ENCODE data around the gene TMEM179. TPM values are rescaled to one million over a fixed set of nuclear protein-coding genes. Genes with fewer than 3 reads are reported as not detected.

TMEM179 gene
- total and polyA plus RNA-seq, 4 donors = 0.08 to 0.12 (median 0.10) TPM; not detected in 1

GRCh38 chr14:104556256-104557021 lies 48.1 kb downstream of the TMEM179 start:
- ATAC-seq (ENCODE audit: insufficient read depth, low FRiP score) (no peak), DNase-seq (peak in 1 of 3 donors; percentile 11)
- H3K4me3 ChIP-seq = no peak overlapping the region
- peaks cover 0 to 4% (median 0%) of the 10 kb centered on the region in 3 donors for H3K27me3 ChIP-seq (ENCODE audit: control insufficient read depth in 3 of 3, insufficient read depth in 3 of 3, low read length in 2 of 3)
- no peaks in the 10 kb centered on the region for H3K36me3 ChIP-seq (ENCODE audit: control insufficient read depth in 4 of 4, insufficient read depth in 4 of 4, low read length in 4 of 4)
- no peak for TF ChIP-seq CTCF (IDR thresholded peaks at IDR 0.05; ENCODE audit: control extremely low read depth, extremely low read depth)
- no peak overlapping the region for H3K9ac ChIP-seq (ENCODE audit: insufficient read depth in 1 of 2, low read length in 2 of 2)
- H3K4me1 ChIP-seq (ENCODE audit: control insufficient read depth in 5 of 5, insufficient read depth in 5 of 5, low read length in 5 of 5) = peaks cover 0 to 24% (median 7%) of the 10 kb centered on the region in 5 donors
- 70 to 82% methylated on average over 12 to 13 of the region's 13 CpGs for WGBS, 2 donors
- no peaks in the 10 kb centered on the region for H3K9me3 ChIP-seq (ENCODE audit: control insufficient read depth in 4 of 4, insufficient read depth in 3 of 4, low read length in 3 of 4)
- H3K27ac ChIP-seq (ENCODE audit: low read depth in 1 of 2, low read length in 1 of 2) = no peak overlapping the region

DNA sequence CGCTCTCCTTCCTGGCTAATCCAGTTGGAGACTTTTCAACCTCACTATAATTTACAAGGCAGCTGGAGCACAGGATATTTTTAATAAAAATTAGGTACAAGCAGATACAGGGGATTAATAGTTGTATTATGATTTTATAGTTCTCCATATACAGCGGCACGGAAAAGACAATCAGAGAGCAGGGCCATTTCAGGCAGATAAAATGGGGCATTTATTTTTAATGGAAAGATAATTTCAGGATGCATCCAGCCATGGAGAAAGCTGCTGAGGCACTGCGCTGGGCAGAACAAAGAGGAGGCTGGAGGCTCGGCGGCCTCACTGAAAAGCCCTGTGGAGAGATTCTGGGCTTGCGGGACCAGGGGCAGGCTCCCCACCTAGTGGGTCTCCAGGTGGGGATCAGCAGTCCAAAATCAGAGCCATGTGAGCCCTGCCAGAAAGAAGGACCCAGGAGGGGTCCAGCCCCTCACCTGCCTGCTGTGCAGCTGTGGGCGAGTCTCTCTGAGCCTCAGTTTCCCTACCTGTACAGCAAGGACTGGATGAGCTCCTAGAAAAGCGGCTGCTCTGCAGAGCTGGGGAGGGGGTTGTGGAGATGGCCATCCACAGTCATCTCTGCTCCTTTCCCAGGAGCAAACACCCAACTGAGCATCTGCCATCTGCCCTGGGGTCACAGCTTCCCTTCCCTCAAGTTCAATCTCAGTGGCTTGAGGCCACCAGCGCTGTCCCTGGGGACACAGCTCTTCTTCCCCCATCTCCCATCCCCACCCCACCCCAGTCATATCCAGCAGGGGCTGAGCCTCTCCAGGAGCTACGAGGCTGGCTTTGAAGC lies 48.9 kb downstream of the TMEM179 start:
- 88 to 90% methylated on average over 11 of the region's 11 CpGs for WGBS, 2 donors
- Histone ChIP-seq H3K4me3 (no peak overlapping the region), H3K4me1 (ENCODE audit: control insufficient read depth in 5 of 5, insufficient read depth in 5 of 5, low read length in 5 of 5) (peaks cover 0 to 24% (median 7%) of the 10 kb centered on the region in 5 donors), H3K9ac (ENCODE audit: insufficient read depth in 1 of 2, low read length in 2 of 2) (no peak overlapping the region), H3K9me3 (ENCODE audit: control insufficient read depth in 4 of 4, insufficient read depth in 3 of 4, low read length in 3 of 4) (no peaks in the 10 kb centered on the region), H3K27me3 (ENCODE audit: control insufficient read depth in 3 of 3, insufficient read depth in 3 of 3, low read length in 2 of 3) (peaks cover 0 to 4% (median 0%) of the 10 kb centered on the region in 3 donors), H3K27ac (ENCODE audit: low read depth in 1 of 2, low read length in 1 of 2) (no peak overlapping the region), H3K36me3 (ENCODE audit: control insufficient read depth in 4 of 4, insufficient read depth in 4 of 4, low read length in 4 of 4) (no peaks in the 10 kb centered on the region)
- ATAC-seq (ENCODE audit: insufficient read depth, low FRiP score) = no peak
- TF ChIP-seq CTCF (IDR thresholded peaks at IDR 0.05; ENCODE audit: control extremely low read depth, extremely low read depth) = no peak
- peak in 1 of 3 donors; percentile 11 for DNase-seq

DNA sequence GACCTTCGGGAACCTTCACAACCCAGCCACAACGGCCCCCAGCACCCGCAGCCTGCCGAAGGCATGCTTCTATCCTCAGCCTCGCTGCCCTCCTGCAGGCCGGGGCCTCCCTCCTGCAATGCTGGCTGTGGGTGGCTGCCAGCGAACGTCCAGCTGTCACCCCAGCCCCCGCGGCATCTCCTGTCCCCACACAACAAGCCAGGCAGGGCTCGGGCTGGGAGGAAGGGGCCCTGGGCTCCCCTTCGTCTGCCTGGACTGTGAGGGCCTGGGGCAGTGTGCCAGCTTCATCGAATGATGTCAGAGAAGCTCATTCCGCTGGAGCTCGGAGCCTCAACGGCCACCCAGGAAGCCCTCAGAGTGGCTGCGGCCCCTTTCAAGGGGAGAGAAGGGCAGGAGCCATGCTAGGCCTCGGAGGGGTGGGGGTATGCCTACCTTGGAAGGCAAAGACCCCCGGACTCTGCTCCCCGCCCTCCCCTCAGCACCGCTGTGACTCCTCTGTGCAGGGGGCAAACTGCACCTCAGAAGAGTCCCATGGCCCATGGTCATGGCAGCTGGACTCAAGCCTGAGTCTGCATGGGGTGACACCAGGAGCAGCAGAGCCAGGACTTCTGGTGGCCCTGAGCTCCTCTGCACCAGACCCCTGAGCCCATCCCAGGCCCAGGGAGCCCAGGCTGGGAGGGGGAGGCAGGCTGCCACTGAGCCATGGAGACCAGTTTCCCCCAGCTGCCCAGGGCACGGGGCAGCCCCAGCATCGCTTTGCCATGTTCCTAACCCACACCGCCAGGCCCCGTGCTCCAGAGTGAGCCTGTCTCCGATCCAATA lies 49.8 kb downstream of the TMEM179 start:
- no peaks in the 10 kb centered on the region for H3K36me3 ChIP-seq (ENCODE audit: control insufficient read depth in 4 of 4, insufficient read depth in 4 of 4, low read length in 4 of 4)
- no peak overlapping the region for H3K27ac ChIP-seq (ENCODE audit: low read depth in 1 of 2, low read length in 1 of 2)
- no peak for TF ChIP-seq CTCF (IDR thresholded peaks at IDR 0.05; ENCODE audit: control extremely low read depth, extremely low read depth)
- H3K4me1 ChIP-seq (ENCODE audit: control insufficient read depth in 5 of 5, insufficient read depth in 5 of 5, low read length in 5 of 5) = peaks cover 0 to 24% (median 5%) of the 10 kb centered on the region in 5 donors
- peaks cover 0 to 3% (median 0%) of the 10 kb centered on the region in 4 donors for H3K9me3 ChIP-seq (ENCODE audit: control insufficient read depth in 4 of 4, insufficient read depth in 3 of 4, low read length in 3 of 4)
- H3K27me3 ChIP-seq (ENCODE audit: control insufficient read depth in 3 of 3, insufficient read depth in 3 of 3, low read length in 2 of 3) = no peaks in the 10 kb centered on the region
- DNase-seq (peak; percentile 93 to 94 (median 93)), ATAC-seq (ENCODE audit: insufficient read depth, low FRiP score) (no peak)
- 60 to 66% methylated on average over 25 to 26 of the region's 26 CpGs for whole genome bisulfite sequencing, 2 donors
- no peak overlapping the region for H3K4me3 ChIP-seq
- no peak overlapping the region for H3K9ac ChIP-seq (ENCODE audit: insufficient read depth in 1 of 2, low read length in 2 of 2)
